ENCODE data around the gene CATSPERD.
A peak's percentile ranks its signal among the peaks of the same experiment; 100 is the strongest.

The CATSPERD gene

DNA sequence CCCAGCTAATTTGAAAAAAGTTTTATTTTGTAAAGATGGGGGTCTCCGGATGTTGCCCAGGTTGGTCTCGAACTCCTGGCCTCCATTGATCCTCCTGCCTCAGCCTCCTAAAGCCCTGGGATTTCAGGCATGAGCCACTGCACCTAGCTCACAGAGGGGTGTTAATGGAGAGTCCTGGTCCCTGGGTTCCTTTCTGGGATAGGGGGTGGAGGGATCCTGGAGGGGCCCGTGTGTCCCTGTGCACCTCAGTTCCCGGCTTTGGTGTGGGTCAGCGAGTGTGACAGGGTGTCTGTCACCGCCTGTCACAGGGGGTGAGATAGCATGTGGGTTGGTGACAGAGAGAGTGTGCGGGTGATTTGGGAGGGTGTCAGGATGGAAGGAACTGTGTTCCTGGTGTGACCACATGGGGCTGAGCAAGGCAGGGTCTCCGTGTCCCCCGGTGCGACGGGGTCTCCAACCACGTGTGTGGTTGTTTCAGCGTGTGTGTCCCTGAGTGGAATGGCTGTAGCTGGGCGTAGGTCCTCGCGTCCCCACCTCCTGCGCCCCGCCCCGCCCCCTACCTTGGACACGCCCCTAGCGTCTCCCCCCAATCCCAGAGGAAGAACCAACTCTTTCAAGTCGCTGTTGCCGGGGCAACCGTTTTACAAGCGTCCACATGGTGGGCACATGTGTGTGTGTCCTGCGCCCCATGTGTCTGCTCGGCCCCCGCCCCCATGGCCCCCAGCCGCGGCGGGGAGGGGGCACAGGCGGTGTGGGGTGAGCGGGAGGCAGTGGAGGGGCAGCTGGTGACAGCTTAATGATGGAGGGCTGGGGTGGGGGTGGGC is 81.6 kb downstream of the CATSPERD start:
- in situ Hi-C loops (cut with MboI; ENCODE audit: low sequenced_read_pairs, unreplicated experiment): loop anchor here (10.0 kb wide), 1 partner anchor 223 kb away; no protein-coding TSS in a partner anchor
- TF ChIP-seq CTCF (IDR thresholded peaks at IDR 0.05; ENCODE audit: borderline replicate concordance, control extremely low read depth, extremely low read depth, insufficient read depth, missing control alignments): no peak
- DNase-seq (ENCODE audit: low spot score): no peak

DNA sequence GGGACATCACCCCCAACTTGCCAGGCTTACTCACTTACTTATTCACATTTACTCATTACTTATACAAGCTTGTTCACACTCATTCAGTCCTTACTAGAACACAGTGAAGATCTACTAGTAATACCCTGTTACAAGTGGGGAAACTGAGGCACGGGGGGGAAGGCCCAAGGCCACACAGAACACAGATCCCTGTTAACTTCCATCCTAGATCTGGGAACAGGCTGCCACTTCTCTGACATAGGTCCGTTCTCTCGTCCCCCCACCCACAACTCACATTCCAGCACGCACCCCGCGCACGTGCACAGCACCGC is 83.0 kb downstream of the CATSPERD start:
- no peak for TF ChIP-seq CTCF (IDR thresholded peaks at IDR 0.05; ENCODE audit: borderline replicate concordance, control extremely low read depth, extremely low read depth, insufficient read depth, missing control alignments)
- no peak for DNase-seq (ENCODE audit: low spot score)
- in situ Hi-C loops (cut with MboI; ENCODE audit: low sequenced_read_pairs, unreplicated experiment): loop anchor here (10.0 kb wide), 1 partner anchor 221 kb away; no protein-coding TSS in a partner anchor

DNA sequence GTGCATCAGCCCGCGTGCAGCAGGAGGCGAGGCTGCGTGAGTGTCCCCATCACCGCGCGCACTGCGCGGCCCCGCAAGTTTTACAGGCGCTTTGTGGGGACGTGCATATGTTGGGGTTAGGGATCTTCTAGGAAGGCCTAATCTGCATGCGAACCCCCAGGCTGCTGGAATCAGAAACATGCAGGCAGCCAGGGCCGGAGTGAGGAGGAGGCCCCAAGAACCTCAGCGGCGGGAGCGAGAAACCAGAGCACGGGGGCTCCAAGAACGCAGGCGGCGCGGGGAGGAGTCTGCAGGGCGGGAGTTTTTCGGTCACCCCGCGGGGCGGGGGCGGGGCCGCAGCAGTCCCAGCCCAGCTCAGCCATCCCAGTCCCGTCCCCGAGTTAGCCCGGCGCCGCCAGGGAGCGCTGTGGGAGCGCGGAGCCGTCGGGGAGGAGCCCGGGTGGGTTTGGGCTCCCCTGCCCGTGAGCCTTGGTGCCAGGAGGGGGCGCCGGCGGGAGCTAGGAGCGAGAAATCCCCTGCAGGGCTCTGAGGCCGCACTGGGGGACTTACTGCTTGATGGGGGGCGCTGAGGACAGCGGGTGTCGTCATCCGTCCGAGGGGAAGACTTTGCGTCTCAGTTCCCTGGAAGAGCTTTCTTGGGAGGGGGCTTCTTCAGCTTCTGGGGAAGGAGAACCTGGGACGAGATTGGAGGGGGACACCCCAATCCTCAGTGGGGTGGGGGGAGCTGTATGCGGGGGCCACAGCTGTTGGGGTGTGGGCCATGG is 83.5 kb downstream of the CATSPERD start:
- TF ChIP-seq CTCF (IDR thresholded peaks at IDR 0.05; ENCODE audit: borderline replicate concordance, control extremely low read depth, extremely low read depth, insufficient read depth, missing control alignments): peak; percentile 95
- peak; percentile 97 for DNase-seq (ENCODE audit: low spot score)
- in situ Hi-C loops (cut with MboI; ENCODE audit: low sequenced_read_pairs, unreplicated experiment): loop anchor here (10.0 kb wide), 1 partner anchor 221 kb away; no protein-coding TSS in a partner anchor

DNA sequence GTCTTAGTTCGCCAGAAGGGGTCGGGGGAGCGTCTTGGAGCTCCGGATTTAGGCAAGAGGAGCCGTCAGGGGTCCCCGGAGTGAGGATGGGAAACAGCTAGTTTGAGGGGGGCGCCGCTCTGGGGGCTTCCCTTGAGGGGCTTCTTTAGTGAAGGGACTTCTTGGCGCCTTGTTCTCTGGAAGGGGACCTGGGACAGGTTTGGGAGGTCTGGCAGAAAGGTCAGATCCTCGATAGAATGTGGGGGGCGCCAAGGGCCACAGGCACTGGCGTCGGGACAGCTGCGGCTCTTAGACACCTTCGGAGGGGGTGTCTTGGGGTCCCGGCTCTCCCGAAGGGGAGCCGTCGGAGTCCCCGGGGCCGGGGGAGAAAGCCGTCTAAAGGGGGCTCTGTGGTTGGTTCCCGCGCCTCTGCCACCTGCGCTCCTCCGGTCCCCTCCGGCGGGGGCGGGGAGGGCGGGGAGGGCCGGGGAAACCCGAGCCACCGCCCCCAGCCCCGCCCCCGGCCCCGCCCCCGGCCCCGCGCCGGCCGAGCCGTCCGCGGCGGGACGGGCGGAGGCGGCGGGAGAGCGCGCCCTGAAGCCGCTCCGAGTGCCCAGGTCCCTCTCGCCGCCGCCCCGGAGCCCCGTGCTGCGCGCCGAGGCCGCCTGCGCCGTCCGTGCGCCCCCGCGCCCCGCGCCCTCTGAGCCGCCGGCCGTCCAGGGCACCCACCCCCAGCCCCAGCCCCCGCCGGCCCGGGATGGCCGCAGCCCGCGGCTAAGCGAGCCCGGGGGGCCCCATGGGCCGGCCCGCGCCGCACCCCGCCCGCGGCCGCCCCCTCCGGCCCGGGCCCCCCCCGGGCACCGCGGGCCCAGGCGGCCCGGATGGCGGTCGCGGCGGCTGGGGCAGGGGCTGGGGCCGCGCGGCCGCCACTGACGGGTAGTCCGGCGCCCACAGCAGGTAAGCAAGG is 84.4 kb downstream of the CATSPERD start, which contains the start of gene NRTN:
TSS of gene NRTN (plus strand) at position 552 of the 946 bp plus-strand sequence. CDS start 19,099 bp downstream, outside the sequence.
- TF ChIP-seq CTCF (IDR thresholded peaks at IDR 0.05; ENCODE audit: borderline replicate concordance, control extremely low read depth, extremely low read depth, insufficient read depth, missing control alignments): no peak
- in situ Hi-C loops (cut with MboI; ENCODE audit: low sequenced_read_pairs, unreplicated experiment): loop anchor here (10.0 kb wide), 1 partner anchor 220 kb away; no protein-coding TSS in a partner anchor
- DNase-seq (ENCODE audit: low spot score): peak; percentile 85

GRCh38 chr19:5805462-5806132 is 85.2 kb downstream of the CATSPERD start:
- TF ChIP-seq CTCF (IDR thresholded peaks at IDR 0.05; ENCODE audit: borderline replicate concordance, control extremely low read depth, extremely low read depth, insufficient read depth, missing control alignments): peak; percentile 62
- peak; percentile 83 for DNase-seq (ENCODE audit: low spot score)
- in situ Hi-C loops (cut with MboI; ENCODE audit: low sequenced_read_pairs, unreplicated experiment): loop anchor here (10.0 kb wide), 1 partner anchor 219 kb away; no protein-coding TSS in a partner anchor

Data from GM13976 (cell line).